Upper lobe of right lung (tissue), 1 donor: ENCODE measurements around the gene SLC35B3. TPM values are rescaled to one million over a fixed set of nuclear protein-coding genes. Genes with fewer than 3 reads are reported as not detected.

ENCODE experiments used
- ATAC-seq: fragments of 200-7000 bp; cut with Tn5 transposase; one replicate; pipeline ENCODE4 v1.9.1; 2020; ENCODE audit warnings: mild to moderate bottlenecking, moderate library complexity
- DNase-seq: peaks from one replicate; pipeline ENCODE4 v3.0.0-alpha.2; 2020
- H3K27ac ChIP-seq: fragments of 200-600 bp; one replicate; pipeline ENCODE4 v1.8.0; 2022
- H3K27me3 ChIP-seq: fragments of 200-600 bp; one replicate; pipeline ENCODE4 v1.8.0; 2022; ENCODE audit warnings: mild to moderate bottlenecking
- H3K36me3 ChIP-seq: fragments of 200-600 bp; one replicate; pipeline ENCODE4 v1.8.0; 2022
- H3K4me1 ChIP-seq: fragments of 200-600 bp; one replicate; pipeline ENCODE4 v1.8.0; 2022
- H3K4me3 ChIP-seq: fragments of 200-600 bp; one replicate; pipeline ENCODE4 v1.8.0; 2022; ENCODE audit warnings: mild to moderate bottlenecking
- H3K9me3 ChIP-seq: fragments of 200-600 bp; one replicate; pipeline ENCODE4 v1.8.0; 2022
- intact Hi-C: fragments of 100-400 bp; cut with DNase I; formaldehyde crosslinking; loops from one replicate; pipeline ENCODE4 v1.11.0; 2022
- long read RNA-seq: library from polyadenylated mRNA; unstranded; transcript quantifications from one replicate; pipeline ENCODE4 v2.0.0, GENCODE V29; 2021
- total RNA-seq: library from RNA; stranded (reverse); fragmentation: NEBNext Ultra II Directional; extraction: Animal tissue kit (Norgen Biotek cat#: 25700); gene quantifications from one replicate; pipeline ENCODE4 v1.2.1, GENCODE V29; 2021
- TF ChIP-seq, protein P1 (sequence below): fragments of 200-600 bp; IDR thresholded peaks from one replicate; pipeline ENCODE4 v1.8.0; 2022; ENCODE audit warnings: antibody characterized with exemption
- donor health status: DM: no; HTN: yes; CAD: no; lungs with severe emphysema.

The SLC35B3 gene
- 16.9 TPM for total RNA-seq
- long read RNA-seq, transcript SLC35B3-202 (11 exons, 1,973 nt) = major isoform, 9 of 30 reads
- long read RNA-seq, partial matches to known transcripts = 1 of 30 reads
- long read RNA-seq, other reads (novel, unspliced or antisense) = 20 of 30 reads

DNA sequence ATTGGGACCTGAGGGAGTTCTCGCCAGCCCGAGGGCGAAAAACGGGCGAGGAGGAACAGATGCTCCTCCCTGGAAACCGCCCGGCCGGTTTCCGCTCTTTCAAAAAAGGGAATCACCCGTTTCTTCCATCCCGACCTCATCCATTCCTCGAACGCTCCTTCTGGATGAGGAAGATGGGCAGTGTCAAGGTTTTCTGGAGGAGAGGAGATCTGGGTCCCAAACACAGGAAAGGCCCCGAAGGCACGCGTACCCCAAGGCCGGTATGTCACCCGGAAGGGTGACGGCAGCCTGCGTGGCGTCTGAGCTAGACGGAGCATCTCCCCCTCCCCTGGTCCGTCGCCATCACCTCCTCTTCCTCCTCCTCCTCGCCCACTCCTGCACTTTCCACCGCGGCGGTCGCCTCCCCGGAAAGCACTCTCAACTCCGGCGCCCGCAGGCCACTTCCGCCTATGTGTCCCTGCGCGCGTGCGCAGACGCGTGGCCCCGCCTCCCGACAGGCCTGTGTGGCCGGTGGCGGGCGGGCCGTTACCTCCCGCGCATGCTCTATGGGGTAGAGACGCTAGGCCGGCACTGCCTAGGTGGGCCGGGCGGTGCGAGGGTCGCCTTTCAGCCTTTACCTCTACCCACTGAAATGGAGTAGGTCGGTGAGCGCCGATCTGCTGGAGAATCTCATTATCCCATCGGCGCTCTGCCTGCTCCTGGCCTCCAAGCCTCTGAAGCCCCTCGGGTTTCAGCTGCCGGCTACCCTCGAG lies at the start of gene SLC35B3:
SLC35B3 (minus strand) TSS at position 453 of the 752 bp plus-strand sequence.
- ATAC-seq (peak; percentile 99), DNase-seq (peak; percentile 98)
- Histone ChIP-seq H3K27me3 (no peaks in the 10 kb centered on the region), H3K27ac (peak within 1 kb of the TSS; percentile 97), H3K9me3 (no peaks in the 10 kb centered on the region), H3K4me3 (peak within 1 kb of the TSS; percentile 93), H3K4me1 (peaks cover 22% of the 10 kb centered on the region), H3K36me3 (no peaks in the 10 kb centered on the region)
- intact Hi-C loops = no loop called here
- TF ChIP-seq, protein P1, sequence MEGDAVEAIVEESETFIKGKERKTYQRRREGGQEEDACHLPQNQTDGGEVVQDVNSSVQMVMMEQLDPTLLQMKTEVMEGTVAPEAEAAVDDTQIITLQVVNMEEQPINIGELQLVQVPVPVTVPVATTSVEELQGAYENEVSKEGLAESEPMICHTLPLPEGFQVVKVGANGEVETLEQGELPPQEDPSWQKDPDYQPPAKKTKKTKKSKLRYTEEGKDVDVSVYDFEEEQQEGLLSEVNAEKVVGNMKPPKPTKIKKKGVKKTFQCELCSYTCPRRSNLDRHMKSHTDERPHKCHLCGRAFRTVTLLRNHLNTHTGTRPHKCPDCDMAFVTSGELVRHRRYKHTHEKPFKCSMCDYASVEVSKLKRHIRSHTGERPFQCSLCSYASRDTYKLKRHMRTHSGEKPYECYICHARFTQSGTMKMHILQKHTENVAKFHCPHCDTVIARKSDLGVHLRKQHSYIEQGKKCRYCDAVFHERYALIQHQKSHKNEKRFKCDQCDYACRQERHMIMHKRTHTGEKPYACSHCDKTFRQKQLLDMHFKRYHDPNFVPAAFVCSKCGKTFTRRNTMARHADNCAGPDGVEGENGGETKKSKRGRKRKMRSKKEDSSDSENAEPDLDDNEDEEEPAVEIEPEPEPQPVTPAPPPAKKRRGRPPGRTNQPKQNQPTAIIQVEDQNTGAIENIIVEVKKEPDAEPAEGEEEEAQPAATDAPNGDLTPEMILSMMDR = no peak

- intact Hi-C loops = no loop called here
- TF ChIP-seq, protein P1 = no peak
- DNase-seq = no peak
- Histone ChIP-seq H3K36me3 (no peaks in the 10 kb centered on the region), H3K4me1 (no peaks in the 10 kb centered on the region), H3K27me3 (no peaks in the 10 kb centered on the region), H3K9me3 (no peaks in the 10 kb centered on the region), H3K27ac (no peak overlapping the region), H3K4me3 (no peak overlapping the region)
- no peak for ATAC-seq
Measured at GRCh38 chr6:8483650-8484049, 48.3 kb upstream of the SLC35B3 start.

DNA sequence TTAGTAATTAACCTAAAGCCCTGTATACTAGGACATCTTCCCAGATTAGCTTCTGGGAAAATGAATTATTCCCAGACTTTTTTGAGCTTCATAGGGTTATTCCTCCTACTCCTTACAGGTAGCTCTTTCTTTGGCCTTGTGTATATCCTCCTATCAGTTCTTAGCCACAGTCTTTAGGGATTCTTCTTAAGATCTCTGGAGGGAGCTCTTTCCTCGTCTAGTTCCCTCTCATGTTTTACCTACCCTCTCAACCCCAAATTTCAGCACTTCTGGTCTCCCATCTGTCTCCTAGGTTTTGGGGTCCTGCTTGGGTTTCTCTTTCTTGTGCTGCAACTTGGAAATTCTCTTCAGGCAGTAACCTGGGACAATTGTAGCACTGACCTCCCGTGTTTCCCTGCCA lies 46.4 kb upstream of the SLC35B3 start:
- DNase-seq = no peak
- TF ChIP-seq, protein P1 = no peak
- Histone ChIP-seq H3K27ac (no peak overlapping the region), H3K27me3 (no peaks in the 10 kb centered on the region), H3K36me3 (no peaks in the 10 kb centered on the region), H3K4me3 (no peak overlapping the region), H3K4me1 (no peaks in the 10 kb centered on the region), H3K9me3 (no peaks in the 10 kb centered on the region)
- ATAC-seq = no peak
- intact Hi-C loops = no loop called here

DNA sequence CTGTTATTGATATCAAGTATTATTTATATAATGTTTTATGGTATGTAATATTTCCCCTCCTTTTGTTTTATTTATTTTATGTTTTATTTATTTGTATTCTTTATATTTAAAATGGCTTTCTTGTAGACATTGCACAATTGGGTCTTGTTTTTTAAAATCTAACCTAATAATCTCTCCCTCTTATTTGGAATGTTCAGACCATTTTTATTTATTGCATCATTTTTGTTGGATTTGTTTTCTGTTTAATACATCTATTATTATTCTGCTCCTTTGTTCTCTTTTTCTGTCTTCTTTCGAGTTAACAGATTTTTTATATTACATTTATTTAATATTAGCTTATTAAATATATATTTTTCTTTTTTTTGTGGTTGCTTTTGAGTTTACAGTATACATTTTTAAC lies 43.1 kb upstream of the SLC35B3 start:
- no peaks in the 10 kb centered on the region for H3K4me1 ChIP-seq
- intact Hi-C loops = no loop called here
- H3K27ac ChIP-seq = no peak overlapping the region
- H3K36me3 ChIP-seq = no peaks in the 10 kb centered on the region
- no peak overlapping the region for H3K4me3 ChIP-seq
- TF ChIP-seq, protein P1 = no peak
- H3K27me3 ChIP-seq = no peaks in the 10 kb centered on the region
- no peaks in the 10 kb centered on the region for H3K9me3 ChIP-seq
- no peak for DNase-seq
- ATAC-seq = no peak

DNA sequence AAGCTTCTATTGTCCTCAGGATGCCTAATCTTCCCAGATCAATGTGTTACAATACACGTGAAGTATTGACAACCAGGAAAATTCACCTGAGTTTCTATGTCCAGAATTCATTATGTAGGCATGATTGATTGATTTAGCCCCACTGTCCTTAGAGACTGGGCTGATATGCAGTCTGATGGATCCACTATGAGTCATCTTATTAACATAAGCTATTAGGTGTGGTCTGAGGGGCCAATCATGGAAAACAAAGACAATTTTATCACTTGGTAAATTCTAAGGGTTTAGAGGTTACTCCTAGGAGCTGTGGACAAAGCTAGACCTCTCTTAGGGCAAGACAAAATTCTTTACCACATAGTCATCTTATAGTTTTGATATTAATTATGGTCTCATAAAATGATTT lies 41.3 kb upstream of the SLC35B3 start:
- TF ChIP-seq, protein P1 = no peak

More for the DNA sequence above, 41.3 kb upstream of the SLC35B3 start:
- Histone ChIP-seq H3K27me3 (no peaks in the 10 kb centered on the region), H3K4me1 (no peaks in the 10 kb centered on the region), H3K36me3 (no peaks in the 10 kb centered on the region), H3K9me3 (no peaks in the 10 kb centered on the region), H3K4me3 (no peak overlapping the region), H3K27ac (no peak overlapping the region)
- intact Hi-C loops = no loop called here
- ATAC-seq = no peak
- DNase-seq = no peak
